Measurements from ENCODE around the gene FGD3. TPM values are rescaled to one million over a fixed set of nuclear protein-coding genes. Genes with fewer than 3 reads are reported as not detected.
A peak's percentile ranks its signal among the peaks of the same experiment; 100 is the strongest.

Gene FGD3
- total RNA-seq, 1 donor from 2014 or later = 0.58 TPM

DNA sequence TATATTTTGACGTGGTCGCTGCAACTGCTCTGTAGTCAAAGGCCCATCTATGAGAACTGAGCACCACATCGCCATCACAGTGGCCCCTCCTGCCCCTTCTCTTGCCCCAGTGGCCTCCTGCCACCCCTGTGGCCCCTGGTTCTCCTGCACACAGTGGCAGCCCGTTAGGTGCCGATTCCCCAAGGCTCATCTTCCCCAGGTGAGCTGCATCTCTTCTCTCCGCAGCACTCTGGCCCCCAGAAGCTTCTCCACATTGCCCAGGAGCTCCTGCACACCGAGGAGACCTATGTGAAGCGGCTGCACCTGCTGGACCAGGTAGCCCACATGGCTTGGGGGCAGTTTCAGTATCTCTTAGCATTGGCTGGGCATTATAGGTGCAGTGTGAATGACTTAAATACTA is 55.4 kb downstream of the FGD3 start:
- no peak for DNase-seq (ENCODE audit: low read depth)
- H3K4me3 ChIP-seq (ENCODE audit: low read depth, low read length) = no peak overlapping the region
- TF ChIP-seq CTCF (conservative IDR thresholded peaks at IDR 0.05; ENCODE audit: low read depth, low read length) = no peak

DNA sequence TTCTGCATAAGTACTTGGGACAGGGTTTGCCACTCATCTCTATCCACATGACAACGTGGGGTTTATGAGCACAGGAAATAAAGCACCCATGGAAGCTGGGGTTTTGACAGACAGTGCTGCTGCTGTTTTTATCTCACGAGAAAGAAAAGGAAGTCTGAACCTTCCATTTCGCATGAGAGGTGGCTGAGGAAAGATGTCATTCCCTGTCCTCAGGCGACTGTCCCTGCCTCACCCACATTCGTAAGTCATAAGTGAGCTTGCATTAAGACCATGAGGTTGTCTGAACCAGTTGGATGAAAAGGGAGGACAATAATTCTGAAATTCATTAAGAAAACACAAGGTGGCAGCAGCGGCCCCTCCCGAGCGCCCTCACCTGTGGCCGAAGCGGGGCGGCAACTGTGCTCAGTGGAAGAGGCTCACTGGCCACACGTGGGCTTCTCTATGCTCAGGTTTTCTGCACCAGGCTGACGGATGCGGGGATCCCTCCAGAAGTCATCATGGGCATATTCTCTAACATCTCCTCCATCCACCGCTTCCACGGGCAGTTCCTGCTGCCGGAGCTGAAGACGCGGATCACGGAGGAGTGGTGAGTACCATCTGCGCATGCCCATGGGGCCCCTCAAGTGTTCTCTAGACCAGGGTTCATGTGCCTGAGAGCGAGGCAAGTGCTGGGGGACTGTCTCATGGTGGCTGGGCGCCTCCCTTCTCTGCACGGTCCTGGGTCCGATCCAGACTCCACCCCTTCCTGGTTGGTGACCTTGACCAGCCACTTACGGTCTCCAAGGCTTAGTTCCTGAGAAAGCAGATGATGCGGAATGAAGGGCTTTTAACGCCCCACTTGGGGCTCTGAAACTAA is 56.5 kb downstream of the FGD3 start:
- DNase-seq (ENCODE audit: low read depth) = no peak
- peak overlapping the region; percentile 40 for H3K4me3 ChIP-seq (ENCODE audit: low read depth, low read length)
- TF ChIP-seq CTCF (conservative IDR thresholded peaks at IDR 0.05; ENCODE audit: low read depth, low read length) = peak; percentile 77

GRCh38 chr9:93004561-93004960 is 57.2 kb downstream of the FGD3 start:
- DNase-seq (ENCODE audit: low read depth) = no peak
- TF ChIP-seq CTCF (conservative IDR thresholded peaks at IDR 0.05; ENCODE audit: low read depth, low read length) = no peak
- H3K4me3 ChIP-seq (ENCODE audit: low read depth, low read length) = no peak overlapping the region

GRCh38 chr9:93005876-93006275 is 58.6 kb downstream of the FGD3 start:
- TF ChIP-seq CTCF (conservative IDR thresholded peaks at IDR 0.05; ENCODE audit: low read depth, low read length) = no peak
- DNase-seq (ENCODE audit: low read depth) = no peak
- H3K4me3 ChIP-seq (ENCODE audit: low read depth, low read length) = no peak overlapping the region

GRCh38 chr9:93007529-93008058 is 60.3 kb downstream of the FGD3 start:
- H3K4me3 ChIP-seq (ENCODE audit: low read depth, low read length) = no peak overlapping the region
- DNase-seq (ENCODE audit: low read depth) = no peak
- no peak for TF ChIP-seq CTCF (conservative IDR thresholded peaks at IDR 0.05; ENCODE audit: low read depth, low read length)

- H3K4me3 ChIP-seq (ENCODE audit: low read depth, low read length) = no peak overlapping the region
- no peak for TF ChIP-seq CTCF (conservative IDR thresholded peaks at IDR 0.05; ENCODE audit: low read depth, low read length)
- no peak for DNase-seq (ENCODE audit: low read depth)
Observed at GRCh38 chr9:93008457-93008856, 61.1 kb downstream of the FGD3 start.

All from epithelial cell of proximal tubule (primary cell).